Stimulated activated CD8-positive, alpha-beta memory T cell treated with anti-CD3 and anti-CD28 coated beads, Interleukin-7, amount 100 ng/mL, for 1 hour (primary cell): ENCODE data around the gene SH3RF3.

ENCODE experiments used
- DNase-seq, 2 donors: peaks; one replicate each; pipeline ENCODE4 v3.0.0-alpha.2; 2020; ENCODE audit warnings: low read depth in 2 of 2

SH3RF3 gene

GRCh38 chr2:109435901-109436598 is 307.0 kb downstream of the SH3RF3 start:
- DNase-seq = no peak

- DNase-seq = no peak
Measured at GRCh38 chr2:109436610-109437225, 307.7 kb downstream of the SH3RF3 start.

GRCh38 chr2:109437325-109438090 is 308.5 kb downstream of the SH3RF3 start:
- no peak for DNase-seq

DNA sequence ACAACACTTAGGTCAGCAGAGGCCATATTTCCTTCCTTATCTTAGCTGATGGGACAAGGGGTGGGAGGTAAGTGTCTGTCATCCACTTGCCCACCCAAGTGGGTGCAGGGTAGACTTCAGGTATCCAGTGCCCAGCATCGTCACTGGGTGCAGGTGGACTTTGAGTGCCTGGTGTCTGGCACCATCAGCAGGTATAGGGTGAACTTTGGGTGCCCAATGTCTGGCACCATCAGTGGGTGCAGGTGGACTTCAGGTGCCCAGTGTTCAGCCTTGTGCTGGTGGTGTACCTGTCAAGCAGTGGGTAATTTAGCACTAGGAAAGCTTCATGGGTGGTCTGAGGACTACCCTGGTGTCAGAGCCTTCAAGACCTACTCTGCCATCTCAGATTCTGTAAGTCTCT is 309.1 kb downstream of the SH3RF3 start:
- no peak for DNase-seq

GRCh38 chr2:109438773-109439389 is 309.9 kb downstream of the SH3RF3 start:
- no peak for DNase-seq

GRCh38 chr2:109439390-109439786 is 310.4 kb downstream of the SH3RF3 start:
- no peak for DNase-seq

- no peak for DNase-seq
Measured at GRCh38 chr2:109439986-109440385, 311.0 kb downstream of the SH3RF3 start.

GRCh38 chr2:109440499-109441156 is 311.6 kb downstream of the SH3RF3 start:
- no peak for DNase-seq

DNA sequence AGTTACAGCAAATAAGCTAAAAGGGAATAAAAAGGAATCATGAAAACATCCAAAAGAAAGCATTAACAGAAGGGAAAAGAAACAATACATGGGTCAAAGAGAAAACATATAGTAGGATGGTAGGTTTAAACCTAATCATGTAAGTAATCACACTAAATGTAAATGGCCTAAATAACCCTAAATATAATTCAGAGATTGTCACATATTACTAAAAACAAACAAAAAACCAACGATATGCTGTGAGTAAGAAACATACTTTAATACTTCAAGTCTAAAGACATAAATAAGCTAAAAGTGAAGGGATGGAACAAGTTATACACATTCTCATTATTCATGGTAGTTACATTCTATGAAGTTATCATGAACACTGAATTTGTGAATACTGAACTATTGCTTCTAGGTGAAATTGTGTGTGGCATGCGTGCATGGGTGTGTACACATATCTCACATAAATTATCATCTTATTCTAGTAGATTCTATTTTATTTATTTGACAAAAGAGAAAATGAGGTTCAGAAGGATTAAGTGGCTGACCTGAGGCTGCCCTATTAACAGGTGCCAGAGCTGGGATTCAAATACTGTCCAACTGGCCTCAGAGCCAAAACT is 313.8 kb downstream of the SH3RF3 start:
- no peak for DNase-seq

DNA sequence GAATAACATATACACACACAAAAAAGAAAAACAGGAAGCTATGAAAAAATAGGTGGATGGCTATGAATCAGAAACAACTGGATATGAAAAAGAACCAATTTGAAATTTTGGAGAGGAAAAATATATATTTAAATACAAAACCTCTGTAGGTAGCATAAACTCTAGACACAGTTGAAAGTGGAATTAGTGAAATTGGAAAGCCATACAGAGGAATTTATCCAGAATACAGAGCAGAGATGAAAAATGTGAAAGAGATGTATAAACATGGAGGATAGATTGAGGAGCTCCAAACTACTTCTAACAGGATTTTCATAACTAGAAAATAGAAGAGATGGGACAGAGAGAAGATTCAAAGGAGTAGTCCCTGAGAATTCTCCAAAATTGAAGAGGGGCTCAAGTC is 315.9 kb downstream of the SH3RF3 start:
- no peak for DNase-seq

GRCh38 chr2:109446278-109447131 is 317.5 kb downstream of the SH3RF3 start:
- DNase-seq = no peak

GRCh38 chr2:109447251-109447661 is 318.3 kb downstream of the SH3RF3 start:
- DNase-seq = no peak

DNA sequence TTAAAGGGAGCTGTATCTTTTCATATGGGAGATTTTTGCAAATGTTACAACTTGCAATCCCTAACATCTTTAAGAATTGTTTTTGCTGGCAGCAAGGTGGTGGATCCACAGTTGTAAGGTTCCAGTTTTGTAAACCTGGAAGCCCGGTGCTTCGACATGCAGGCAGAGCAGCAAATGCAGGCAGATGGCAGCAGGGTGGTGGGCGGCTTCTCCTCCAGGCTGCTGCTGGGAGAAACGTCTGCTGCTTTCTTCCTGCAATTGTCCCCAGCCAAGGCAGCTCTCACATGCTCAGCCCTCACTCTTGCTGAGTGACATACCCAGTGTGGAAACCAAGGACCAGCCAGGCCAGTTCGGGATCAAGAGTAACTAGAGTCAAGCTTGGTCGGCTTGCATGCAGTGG is 318.8 kb downstream of the SH3RF3 start:
- no peak for DNase-seq

DNA sequence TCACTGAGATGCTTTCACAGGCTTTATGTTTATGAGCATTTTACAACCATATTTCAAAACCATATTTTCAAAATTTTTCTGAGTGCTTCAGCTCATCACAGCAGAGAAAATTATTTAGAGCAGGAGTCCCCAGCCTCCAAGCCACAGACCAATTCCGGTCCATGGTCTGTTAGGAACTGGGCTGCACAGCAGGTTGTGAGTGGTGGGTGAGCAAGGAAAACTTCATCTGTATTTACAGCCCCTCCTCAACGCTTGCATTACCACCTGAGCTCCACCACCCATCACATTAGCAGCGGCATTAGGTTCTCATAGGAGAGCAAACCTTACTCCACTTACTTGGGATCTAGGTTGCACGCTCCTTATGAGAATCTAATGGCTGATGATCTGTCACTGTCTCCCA is 319.2 kb downstream of the SH3RF3 start:
- no peak for DNase-seq

DNA sequence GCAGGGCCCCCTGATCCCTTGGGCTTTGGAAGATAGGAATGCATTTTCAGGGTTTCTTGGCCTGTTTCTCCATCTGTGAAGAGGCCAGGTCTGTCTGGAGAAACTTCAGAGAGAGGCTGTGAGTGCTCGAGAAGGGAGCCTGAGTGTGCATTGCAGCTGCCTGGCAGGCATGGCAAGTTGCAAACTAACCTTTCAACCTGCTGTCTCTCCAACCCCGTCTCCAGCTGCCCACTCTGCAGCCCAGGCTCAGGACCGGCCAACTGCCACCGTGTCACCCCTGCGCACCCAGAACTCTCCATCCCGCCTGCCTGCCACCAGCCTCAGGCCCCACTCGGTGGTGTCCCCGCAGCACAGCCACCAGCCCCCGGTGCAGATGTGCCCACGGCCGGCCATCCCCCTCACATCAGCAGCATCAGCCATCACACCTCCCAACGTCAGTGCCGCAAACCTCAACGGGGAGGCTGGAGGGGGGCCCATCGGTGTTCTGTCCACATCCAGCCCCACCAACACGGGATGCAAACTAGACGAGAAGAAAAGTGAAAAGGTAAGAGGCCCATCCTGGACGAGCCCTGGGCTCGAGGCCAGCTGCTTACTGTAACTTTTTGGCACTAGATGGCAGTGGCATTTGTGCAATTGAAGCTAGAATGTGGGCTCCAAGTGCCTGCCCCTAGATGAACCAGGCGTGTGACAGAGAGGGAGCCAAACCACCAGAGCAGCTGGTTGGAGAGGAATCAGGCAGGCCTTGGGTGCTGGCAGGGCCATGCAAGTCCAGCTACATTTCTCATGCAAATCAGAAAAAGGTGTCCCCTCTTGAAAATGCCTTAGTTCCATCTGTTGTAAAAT is 320.2 kb downstream of the SH3RF3 start:
- DNase-seq = no peak

GRCh38 chr2:109450574-109451273 is 321.7 kb downstream of the SH3RF3 start:
- no peak for DNase-seq

DNA sequence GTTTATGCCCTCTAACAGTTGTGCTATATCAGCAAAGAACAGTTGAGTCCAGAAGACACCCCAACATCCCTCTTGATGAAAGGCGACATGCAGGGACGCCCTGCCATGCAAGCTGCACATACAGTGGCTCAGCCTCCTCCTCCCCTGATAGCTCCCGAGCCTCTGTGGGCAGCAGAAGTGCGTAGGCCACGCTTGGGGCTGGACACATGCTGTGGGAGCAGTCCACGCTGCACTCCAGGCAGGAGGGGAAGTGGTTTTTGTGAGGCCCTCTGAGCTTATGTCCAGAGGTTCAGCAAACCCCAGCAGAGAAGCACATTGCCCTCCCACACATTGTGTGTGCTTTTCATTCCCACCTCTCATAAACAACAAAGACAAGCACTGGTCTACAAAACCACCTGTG is 322.7 kb downstream of the SH3RF3 start:
- no peak for DNase-seq

DNA sequence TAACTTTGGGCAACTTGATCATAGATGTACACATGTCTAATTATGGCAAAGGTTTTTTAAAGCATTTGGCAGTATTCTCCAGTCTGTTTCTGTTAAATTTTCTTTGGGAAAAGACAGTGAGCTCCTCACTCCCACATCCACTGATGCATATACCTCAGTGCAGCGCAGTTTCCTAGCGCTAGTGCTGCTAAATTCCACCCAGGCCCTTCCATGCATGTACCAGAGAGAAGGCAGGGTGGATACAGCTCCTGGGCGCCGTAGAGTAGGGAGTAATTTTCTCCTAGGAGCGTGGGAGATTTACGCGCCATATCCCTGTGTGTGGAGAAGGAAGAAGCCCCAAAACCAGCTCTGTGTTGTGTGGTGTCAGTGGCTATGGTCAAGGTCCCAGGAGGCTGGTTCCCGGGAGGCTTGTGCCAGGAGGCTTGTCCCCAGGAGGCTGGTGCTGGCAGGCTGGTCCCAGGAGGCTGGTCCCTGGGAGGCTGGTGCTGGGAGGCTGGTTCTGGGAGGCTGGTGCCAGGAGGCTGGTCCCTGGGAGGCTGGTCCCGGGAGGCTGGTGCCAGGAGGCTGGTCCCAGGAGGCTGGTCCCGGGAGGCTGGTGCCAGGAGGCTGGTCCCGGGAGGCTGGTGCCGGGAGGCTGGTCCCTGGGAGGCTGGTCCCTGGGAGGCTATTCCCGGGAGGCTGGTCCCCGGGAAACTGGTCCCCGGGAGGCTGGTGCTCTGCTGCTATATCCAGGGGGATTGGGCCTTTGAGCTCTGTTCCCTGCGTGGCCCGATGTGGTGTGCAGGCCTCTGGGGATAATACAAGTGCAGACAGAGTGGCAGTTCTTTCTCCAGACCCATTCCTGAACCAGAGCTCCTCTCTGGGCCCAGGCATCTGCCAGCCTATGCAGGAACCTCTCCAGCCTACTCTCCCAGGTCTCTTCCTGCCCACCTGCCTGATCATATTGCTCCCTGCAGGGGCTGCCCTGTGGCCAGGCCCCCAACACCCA is 323.6 kb downstream of the SH3RF3 start:
- no peak for DNase-seq
